HG02678 (cell line): ENCODE results near the gene OSBPL9.
"Not testable (repeated sequence)": the region's sequence is repeated elsewhere in the genome, so short reads cannot be mapped to it uniquely, and the experiment has no call there.

Source experiments
- ATAC-seq: cut with Tn5 transposase; IDR thresholded peaks from one replicate; pipeline ENCODE4 v1.9.1; 2021; ENCODE audit warnings: mild to moderate bottlenecking, moderate library complexity; ENCODE audit not compliant: unreplicated experiment

OSBPL9 gene

GRCh38 chr1:51663721-51664120, 46.8 kb downstream of the OSBPL9 start:
- ATAC-seq, result no peak

GRCh38 chr1:51664421-51665240, 47.7 kb downstream of the OSBPL9 start:
- no peak for ATAC-seq

- ATAC-seq, result no peak
These were observed 49.6 kb downstream of the OSBPL9 start for GRCh38 chr1:51666478-51666877.

- no peak for ATAC-seq
These were observed 50.7 kb downstream of the OSBPL9 start for GRCh38 chr1:51667561-51667960.

- no peak for ATAC-seq
These were observed 52.4 kb downstream of the OSBPL9 start for GRCh38 chr1:51669272-51669671.

GRCh38 chr1:51669816-51670215, 52.9 kb downstream of the OSBPL9 start:
- ATAC-seq, result no peak

- ATAC-seq, result no peak
These were observed 54.8 kb downstream of the OSBPL9 start for GRCh38 chr1:51671527-51672325.

GRCh38 chr1:51673279-51673678, 56.4 kb downstream of the OSBPL9 start:
- no peak for ATAC-seq

GRCh38 chr1:51675177-51675780, 58.4 kb downstream of the OSBPL9 start:
- no peak for ATAC-seq

GRCh38 chr1:51679435-51679834, 62.5 kb downstream of the OSBPL9 start:
- ATAC-seq, result no peak

- ATAC-seq, result no peak
These were observed 67.9 kb downstream of the OSBPL9 start for GRCh38 chr1:51684776-51685175.

GRCh38 chr1:51686450-51686849, 69.6 kb downstream of the OSBPL9 start:
- ATAC-seq, result no peak

- ATAC-seq, result no peak
These were observed 72.2 kb downstream of the OSBPL9 start for GRCh38 chr1:51689075-51689440.

- no peak for ATAC-seq
These were observed 72.8 kb downstream of the OSBPL9 start for GRCh38 chr1:51689643-51690042.

GRCh38 chr1:51690285-51690961, 73.5 kb downstream of the OSBPL9 start:
- no peak for ATAC-seq

- no peak for ATAC-seq
These were observed 75.0 kb downstream of the OSBPL9 start for GRCh38 chr1:51691920-51692319.

- no peak for ATAC-seq
These were observed 76.7 kb downstream of the OSBPL9 start for GRCh38 chr1:51693419-51694155.

GRCh38 chr1:51697166-51697565, 80.3 kb downstream of the OSBPL9 start:
- no peak for ATAC-seq

GRCh38 chr1:51699391-51699790, 82.5 kb downstream of the OSBPL9 start:
- ATAC-seq, result no peak

GRCh38 chr1:51701782-51702181, 84.9 kb downstream of the OSBPL9 start:
- not testable (repeated sequence) for ATAC-seq
